Breast epithelium (tissue), 3 donors: ENCODE measurements around the gene SPTBN1.

Experiments used
- POLR2A ChIP-seq: fragments of 450-650 bp; IDR thresholded peaks from one replicate; pipeline ENCODE4 v1.6.1; 2016; ENCODE audit warnings: antibody characterized with exemption, mild to moderate bottlenecking, moderate library complexity
- TF ChIP-seq, protein P1 (sequence below), 3 donors: fragments of 450-650 bp; IDR thresholded peaks; one replicate each; pipeline ENCODE4 v1.5.1; 2016 to 2017; ENCODE audit warnings: antibody characterized with exemption in 3 of 3, mild to moderate bottlenecking in 3 of 3, moderate library complexity in 3 of 3

DNA sequence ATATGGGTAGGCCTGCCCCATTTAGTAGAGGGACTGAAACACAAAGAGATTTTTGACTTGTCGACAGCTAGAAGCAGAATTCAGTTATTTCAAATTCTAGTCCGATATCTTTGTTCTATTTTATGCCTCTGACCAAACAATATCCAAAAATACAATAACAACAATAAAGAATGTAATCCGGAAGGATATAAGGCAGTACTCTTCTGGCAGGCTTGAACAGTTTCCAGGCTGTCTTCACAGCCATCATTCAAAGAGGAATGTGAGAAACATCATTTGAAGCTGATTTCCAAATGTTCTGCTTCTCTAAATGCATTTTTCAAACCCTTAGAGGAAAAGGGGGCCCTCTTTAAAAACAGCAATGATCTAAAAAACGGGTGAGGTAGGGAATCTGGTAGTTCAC lies 36.7 kb upstream of the SPTBN1 start:
- TF ChIP-seq, protein P1, sequence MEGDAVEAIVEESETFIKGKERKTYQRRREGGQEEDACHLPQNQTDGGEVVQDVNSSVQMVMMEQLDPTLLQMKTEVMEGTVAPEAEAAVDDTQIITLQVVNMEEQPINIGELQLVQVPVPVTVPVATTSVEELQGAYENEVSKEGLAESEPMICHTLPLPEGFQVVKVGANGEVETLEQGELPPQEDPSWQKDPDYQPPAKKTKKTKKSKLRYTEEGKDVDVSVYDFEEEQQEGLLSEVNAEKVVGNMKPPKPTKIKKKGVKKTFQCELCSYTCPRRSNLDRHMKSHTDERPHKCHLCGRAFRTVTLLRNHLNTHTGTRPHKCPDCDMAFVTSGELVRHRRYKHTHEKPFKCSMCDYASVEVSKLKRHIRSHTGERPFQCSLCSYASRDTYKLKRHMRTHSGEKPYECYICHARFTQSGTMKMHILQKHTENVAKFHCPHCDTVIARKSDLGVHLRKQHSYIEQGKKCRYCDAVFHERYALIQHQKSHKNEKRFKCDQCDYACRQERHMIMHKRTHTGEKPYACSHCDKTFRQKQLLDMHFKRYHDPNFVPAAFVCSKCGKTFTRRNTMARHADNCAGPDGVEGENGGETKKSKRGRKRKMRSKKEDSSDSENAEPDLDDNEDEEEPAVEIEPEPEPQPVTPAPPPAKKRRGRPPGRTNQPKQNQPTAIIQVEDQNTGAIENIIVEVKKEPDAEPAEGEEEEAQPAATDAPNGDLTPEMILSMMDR (IDR thresholded peaks at IDR 0.05) = no peak
- TF ChIP-seq POLR2A = no peak
